Measurements from ENCODE around the gene LAMA3.

The LAMA3 gene

DNA sequence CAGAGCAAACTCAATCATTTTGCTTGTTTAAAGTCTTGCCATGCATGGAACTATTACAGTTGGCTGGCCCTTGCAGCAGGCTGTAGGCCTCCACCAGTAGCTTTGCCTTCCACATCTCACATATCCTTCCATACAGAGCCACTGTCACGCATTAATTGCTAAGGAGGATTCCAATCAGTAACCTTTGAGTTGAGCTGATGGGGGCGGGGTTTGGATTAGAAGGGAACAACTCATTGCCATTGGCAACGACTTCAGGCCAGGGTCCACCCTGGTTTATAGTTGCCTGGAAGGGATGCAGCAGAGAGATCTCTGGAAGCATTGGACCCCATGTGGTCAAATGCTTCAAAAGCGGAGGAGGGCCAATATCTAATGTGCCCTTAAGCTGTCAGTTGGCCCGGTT lies 262.0 kb downstream of the LAMA3 start:
- DNase-seq = no peak

DNA sequence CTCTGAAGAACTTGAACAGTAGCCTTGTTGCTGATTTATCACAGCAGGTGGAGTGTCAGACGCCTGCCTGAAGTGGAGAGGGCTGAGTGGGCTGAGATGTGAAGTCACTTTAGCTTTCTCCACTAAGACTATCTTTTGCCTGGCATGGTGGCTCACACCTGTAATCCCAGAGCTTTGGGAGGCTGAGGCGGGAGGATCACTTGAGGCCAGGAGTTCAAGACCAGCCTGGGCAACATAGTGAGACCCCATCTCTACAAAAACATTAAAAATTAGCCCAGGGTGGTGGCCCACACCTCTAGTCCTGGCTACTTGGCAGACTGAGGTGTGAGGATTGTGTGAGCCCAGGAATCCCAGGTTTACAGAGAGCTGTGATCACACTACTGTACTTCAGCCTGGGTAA lies 264.7 kb downstream of the LAMA3 start:
- no peak for DNase-seq

DNA sequence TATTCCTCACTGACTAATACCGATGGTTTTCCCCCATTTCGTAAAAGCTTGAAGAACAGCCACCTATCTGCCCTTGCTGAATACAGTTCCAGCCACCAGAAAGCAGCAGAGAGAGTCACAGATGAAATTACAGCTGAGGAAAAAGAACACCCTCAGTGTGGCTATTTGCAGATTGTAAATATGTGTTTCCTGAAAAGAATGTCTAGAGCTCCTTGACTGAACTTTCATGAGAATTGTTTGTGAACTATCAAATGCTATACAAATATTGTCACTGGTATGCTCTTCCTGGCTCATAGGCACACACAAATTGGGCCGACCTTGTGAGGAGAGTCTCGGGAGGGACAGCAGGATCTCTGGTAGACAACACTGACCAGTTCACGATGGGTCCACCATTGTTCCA lies 267.2 kb downstream of the LAMA3 start:
- DNase-seq = no peak

DNA sequence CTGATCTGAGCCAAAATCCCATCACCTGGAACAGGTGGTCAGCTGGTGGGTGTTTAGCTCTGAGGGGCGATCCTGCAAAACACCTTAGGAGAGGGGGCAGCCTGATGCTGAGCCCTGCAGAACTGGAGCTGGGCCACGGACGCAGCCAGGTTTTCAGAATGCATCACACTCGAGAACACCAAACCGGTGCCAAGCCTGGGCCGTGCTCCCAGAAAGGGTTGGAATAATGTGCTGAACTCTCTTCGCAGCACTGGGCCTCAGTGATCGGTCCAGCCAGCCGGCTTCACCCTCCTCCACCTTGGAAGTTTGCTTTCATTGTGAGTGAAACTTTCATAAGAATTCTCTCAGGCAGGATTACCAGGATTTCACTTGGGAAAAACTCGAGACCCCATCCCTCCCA lies 268.8 kb downstream of the LAMA3 start:
- no peak for DNase-seq

DNA sequence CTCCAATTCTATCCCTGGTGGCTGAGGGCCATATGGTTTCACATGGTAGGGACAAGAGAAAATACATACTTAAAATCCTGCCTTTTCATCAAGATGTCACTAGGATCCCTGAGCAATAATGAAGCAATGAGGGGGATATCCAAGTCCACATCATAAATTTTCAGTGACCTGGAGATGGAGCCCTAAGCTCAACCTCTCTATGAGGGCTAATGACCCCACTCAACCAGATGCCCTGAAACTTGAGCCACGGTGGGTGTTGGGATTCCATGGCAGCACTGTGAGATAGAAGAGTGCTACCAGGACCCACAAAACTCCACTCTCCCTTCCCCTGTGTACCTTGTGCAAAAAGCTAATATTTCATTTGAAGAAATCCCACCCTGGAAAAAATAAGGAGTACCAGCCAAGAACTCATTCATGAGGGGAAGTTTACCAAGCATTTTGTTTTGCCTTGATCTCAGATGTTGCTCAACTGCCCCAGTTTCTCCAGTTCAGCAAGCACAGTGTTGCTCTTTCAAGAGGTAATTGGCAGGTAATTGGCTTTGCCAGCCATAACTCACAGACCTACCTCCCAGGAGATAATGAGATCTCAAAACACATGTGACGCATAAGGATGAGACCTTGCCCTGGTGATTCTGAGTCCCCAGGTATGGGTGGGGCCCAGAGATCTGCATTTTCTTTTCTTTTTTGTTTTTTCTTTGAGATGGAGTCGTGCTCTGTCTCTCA lies 274.4 kb downstream of the LAMA3 start:
- DNase-seq = no peak

DNA sequence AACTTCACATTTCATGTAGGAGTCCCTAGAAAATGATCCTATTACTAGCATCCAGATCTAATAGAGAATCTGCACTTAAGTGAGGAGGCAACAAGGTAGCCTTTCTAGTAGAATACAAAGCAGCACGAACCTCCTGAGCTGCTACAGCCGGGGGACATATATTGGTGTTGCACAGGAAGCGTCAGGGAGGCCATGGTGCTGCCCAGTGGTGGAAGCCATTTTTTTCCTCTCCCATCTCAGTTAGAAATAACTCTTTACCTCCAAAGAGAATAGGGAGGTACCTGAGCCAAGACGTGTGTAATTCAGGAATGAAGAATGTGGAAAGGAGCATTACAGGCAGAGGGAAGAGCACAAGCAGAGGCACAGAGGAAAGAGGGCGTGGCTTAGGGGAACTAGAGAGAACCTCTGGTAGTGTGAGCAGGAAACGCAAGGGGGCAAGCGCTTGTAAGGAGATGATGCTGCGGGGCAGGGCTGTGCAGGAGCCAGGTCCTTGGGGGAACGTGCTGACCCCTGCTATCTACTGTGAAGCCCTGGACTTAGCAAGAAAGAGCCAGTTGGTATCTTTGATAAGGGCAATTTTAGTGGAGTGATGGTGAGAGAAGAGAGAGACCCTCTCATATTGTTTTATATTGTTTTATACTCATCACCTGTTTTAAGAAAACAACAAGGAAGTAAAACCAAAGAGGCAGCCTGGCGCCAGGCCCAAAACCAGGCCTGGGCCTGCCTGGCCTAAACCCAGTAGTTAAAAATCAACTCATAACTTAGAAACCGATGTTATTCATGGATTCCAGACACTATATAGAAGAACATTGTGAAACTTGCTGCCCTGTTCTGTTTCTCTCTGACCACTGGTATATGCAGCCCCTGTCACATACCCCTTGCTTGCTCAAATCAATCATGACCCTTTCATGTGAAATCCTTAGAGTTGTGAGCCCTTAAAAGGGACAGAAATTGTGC lies 275.3 kb downstream of the LAMA3 start:
- DNase-seq = peak; percentile 41

DNA sequence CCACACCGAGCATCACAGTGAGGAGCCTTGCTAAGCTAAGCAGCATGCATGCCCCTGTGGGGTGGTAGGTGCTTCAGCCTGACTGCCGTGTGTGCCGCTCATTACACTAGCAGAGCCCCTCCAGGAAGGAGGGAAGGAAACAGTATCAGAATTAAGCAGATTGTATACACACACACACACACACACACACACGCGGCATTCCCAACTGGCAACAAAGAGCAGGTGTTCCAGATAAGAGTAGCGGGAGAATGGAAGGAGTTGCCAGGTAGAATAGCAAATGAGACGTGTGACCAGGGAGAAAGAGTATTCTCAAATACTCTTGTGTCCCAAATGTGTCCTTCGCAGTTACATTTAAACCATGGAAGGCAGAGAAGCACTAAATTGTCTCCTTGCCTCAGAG lies 277.7 kb downstream of the LAMA3 start:
- no peak for DNase-seq

DNA sequence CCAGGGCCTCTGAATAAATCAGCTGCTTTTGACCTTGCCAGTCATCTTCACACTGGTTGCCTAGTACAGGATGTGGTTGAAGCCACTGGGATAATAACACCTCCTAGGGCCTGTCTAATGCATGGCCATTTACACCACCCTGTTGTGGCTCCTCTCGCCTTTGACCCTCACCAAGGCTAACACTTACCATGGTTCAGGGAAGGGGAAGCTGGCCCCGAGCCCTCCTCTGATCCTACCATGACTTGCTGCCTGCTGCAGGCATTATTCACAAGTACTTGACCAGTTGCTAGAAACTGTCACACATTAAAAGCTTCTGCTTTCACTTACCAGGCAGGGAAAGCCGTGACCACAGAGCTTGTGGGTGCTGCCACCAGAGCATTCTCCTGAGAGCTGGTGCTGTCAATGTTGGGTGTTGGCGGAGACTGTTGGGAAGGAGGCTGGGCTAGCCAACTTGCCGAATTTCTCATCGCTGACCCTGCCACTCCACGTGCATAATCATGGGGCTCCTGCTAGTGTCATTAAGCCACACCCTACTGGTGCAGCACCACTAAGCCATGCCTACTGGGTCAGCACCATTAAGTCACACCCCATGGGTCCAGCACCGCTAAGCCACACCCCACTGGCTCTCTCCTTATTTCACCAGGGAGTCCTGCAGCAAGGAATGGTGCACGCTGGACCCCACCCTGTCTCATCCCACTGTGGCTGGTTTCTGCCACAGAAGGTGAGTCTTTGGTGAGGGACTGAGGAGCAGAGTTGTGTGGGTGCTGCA lies 278.3 kb downstream of the LAMA3 start:
- DNase-seq = no peak

DNA sequence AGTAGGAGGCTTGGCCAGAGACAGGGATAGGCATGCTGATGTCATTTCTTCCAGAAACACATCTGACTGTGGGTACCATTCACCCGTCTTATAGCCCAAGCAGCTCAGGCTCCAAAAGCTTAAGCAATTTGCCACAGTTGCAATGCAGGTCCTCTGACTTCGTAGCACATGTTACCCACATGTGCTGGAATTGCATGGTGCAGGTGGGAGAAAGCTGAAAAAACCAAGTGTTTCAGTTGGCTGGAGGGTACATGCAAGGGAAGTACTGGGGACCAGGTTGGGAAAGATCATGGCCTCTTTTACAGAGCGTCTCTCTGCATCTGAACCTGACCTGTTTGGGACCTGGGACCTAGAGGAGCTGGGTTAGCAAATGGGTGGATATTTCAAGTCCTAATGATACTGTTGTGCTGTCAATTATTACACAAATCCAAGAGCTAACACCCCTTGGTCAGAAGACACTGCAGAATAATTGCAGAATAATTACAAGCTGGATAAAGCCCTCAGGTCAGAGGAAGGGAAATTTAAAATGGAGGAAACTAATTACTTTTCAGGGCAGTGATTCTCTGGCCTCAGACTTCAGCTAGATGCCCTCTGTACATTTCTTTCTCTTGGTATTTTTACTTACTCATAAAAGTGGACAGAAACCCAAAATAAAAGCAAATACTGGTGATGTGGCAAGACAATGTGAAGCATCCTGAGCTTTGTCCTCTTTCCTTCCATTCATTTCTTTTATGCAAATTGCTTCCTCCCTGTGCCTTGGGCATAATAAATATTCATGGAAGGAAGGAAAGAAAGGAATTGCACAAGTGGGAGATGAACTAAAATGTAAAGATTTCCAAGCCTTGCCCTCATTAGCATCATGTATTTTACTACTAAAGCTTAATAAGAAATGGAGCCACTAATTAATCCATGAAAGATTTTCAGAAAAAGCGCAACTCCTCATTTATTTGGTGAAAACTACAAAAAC lies 279.7 kb downstream of the LAMA3 start:
- DNase-seq = no peak

DNA sequence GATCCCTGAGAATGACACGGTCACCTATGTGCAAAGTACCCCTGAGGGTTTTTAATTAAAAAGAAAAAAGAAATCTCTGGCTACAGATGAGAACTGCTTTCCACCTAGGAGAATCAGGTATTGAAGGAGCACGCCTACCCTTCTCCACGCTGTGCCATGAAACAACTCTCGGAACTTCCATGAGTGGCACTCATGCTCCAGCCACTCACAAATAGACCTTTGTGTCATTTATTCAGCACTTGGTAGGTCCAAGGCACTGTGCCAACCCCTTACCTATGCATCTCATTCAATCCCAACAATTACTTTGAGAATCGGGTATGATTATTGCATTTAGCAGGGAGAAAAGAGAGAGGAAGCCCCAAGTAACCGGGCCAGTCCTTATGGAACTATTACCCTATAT lies 280.4 kb downstream of the LAMA3 start:
- no peak for DNase-seq

DNA sequence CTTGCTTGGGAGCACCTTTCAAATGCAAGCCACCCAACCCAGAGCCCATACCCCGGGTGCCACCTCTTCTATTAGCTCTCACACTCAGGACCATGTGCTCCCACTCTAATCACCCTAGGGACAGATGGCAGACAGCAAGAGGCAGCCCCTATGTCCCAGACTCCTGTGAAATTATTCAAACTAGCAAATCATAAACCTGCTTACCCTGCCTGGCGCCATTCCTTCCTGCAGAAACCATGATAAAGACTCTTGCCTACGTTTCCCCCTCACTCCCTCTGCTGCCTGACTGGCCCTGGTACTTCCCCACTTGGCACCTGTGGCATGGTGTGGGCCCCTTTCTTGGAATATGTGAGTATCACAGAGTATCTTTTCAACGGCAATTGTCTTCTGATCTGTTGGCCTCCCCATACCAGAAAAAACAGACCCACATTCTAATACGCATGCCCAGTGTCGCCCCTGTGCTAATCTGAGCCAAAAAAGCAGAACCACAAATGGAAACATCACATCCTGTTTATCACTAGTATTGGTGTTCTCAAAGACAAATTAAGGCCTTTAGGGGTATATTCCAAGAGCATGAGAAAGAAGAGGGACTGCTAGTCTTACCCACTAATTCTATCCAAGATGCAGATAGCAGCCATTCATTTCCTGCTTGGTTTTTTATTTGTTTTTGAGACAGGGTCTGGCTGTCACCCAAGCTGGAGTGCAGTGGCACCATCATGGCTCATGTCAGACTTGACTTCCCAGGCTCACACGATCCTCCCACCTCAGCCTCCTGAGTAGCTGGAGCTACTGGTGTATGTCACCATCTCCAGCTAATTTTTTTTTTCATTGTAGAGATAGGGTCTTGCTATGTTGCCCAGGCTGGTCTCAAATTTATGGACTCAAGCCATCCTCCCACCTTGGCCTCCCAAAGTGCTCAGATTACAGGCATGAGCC lies 281.2 kb downstream of the LAMA3 start:
- DNase-seq = peak; percentile 21

DNA sequence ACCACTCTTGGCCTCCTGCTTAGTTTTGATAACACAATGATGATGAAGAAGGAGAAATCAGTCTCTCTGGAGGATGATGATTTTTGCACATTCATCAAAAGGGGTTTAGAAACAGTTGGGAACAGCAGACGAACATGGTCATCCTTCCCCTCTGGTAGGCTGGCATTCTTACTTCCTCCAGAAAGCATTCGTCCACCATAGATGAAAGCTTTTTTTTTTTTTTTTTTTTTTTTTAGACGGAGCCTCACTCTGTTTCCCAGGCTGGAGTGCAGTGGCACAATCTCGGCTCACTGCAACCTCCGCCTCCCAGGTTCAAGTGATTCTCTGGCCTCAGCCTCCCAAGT lies 281.8 kb downstream of the LAMA3 start:
- DNase-seq = no peak

DNA sequence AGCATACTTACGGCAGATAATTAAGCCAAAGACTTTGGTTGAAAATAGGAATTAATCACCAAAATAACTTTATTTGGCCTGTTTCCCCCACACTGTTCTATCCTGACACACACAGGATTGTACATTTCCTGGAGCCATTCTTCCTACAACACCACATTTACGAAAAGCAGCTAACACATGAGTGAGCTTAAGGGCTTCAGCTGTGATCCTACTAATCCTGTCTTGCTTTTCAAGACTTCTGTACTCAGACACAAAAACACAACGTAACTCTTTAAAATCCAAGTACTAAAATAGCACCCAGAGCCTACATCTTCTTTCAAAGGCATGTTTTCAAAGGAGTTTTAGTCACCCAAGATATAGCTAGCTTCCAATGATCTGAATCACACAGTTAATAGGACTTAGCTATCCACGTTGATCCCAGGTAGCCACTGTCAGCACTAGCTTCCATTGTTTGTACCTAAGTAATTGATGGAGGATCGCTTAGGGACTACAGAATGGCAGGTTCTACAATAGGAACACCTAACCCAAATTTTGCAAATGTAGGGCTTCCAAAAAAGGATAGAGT lies 282.5 kb downstream of the LAMA3 start:
- no peak for DNase-seq

DNA sequence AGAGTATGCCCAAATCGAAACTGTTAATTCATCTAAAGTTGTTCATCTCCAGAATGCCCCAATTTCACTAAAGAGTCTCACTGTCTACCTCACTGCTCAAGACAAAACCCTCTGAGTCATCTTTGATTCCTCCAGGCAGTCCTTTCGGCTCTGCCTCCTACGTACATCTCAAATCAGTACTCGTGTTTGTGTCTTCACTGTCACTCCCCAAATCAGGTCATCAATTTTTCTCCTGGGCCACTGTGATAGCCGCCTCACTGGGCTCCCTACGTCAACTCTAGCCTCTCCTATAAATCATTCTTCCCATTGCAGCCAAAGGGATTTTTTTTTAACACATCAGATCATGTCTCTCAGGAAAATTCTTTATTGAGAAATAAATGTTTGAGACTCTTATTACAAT lies 283.2 kb downstream of the LAMA3 start:
- no peak for DNase-seq

DNA sequence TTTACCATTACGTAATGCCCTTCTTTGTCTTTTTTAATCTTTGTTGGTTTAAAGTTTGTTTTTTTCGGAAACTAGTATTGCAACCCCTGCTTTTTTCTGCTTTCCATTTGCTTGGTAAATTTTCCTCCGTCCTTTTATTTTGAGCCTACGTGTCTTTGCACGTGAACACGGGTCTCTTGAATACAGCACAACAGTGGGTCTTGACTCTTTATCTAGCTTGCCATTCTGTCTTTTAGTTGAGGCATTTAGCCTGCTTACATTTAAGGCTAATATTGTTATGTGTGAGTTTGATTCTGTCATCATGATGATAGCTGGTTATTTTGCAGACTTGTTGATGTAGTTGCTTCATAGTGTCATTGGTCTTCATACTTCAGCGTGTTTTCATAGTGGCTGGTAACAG lies 287.9 kb downstream of the LAMA3 start:
- DNase-seq = no peak

DNA sequence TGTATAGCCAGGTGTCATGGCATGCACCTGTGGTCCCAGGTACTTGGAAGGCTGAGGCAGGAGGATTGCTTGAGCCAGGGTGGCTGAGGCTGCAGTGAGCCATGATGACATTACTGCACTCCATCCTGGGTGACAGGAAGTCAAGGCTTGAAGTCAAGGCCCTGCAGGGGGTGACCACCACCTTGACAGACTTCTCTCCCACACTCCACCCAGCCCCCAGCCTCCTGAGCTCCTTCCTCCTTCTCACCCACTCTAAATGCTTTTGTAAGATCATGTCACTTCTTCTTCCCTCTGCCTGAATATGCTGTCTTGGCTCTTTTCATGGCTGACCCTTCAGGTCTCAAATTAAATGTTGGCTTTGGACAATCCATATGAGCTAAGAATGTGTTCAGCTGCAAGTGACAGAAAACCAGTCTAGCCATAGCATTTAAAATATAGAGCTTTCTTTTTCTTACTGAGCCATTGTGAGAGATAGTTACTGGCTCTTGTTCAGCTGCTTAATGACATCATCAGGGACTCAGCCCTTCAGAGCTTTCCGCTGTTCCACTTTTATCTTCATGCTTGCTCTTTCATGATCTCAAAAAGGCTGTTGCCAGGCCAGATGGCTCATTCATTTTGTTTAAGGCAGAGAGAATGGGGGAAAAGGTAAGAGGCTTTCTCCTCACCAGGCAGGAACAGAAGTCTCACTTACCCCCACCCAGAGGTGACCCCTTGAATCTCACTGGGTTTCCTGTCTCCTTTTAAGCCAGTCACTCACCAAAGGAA lies 288.6 kb downstream of the LAMA3 start:
- DNase-seq = no peak

DNA sequence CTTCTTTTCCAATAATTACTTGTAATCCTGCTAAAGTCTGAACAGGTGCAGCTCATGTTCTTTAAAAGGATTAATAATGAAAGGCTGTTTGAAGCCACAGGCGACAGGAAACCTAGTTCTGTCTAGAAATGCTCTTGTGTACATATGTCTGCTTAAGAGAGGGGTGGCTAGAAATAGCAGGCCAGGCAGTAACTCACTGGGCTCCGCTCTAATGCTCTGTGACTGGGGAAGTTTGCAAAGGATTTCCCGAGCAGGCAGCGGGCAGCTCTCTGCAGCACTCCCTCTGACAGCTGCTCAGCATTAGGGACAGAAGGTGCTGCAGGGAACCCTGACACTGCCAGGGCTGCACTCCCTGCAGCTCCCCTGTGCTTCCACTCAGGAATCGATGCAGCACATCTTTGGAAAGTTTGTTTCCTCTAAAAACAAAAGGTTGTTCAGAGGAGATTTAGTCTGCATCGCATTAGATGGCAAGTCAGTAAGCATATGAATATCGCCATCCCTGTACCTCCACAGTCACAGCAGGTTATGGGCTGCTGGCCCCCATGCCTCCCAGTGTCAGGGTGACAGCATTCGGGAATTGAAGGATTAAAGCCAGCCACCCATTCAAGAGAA lies 292.2 kb downstream of the LAMA3 start:
- no peak for DNase-seq

DNA sequence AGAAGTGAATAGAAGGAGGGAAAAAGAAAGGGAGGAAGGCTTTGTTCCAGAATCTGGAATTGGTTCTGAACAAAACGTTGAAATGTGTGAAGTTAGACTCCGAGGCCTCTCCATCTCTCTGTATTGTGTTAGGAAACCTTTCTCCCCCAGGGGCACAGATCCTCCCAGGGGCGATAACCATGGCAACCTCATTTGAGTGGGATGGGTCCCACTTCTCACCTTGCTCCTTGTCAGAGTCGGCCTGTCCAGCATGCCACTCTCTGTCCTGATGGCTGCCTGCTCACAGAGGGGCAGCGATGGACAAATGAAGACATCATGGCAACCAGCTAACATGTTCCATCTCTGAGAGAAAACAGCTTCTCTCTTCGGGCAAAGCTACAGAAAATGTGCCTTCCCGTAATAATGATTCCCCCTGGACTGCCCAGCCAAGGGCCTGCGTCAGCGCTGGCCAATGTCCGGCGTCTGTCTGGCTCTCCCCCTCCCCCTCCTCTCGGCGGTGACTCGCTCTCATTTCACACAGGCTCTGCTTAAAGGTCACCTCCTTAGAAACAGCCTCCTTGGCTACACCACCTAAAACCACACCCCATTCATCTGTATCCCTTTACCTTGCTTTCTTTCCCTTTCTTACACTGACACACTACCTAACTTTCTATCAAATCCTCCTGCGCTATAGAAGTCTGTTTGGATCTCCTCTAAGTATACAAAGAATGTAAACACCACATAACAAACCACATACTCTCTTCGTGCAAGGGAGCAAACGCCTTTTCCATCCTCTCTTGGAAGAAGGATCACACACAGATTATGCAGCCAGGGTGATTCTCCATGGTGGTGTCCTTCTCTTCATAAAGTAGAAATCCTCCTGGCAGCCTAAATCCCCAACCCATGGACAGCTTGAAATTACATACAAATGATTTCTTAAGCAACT lies 293.2 kb downstream of the LAMA3 start:
- no peak for DNase-seq

All from stimulated activated CD4-positive, alpha-beta T cell treated with anti-CD3 and anti-CD28 coated beads, Interleukin-4, amount 100 ng/mL, for 1 hour (primary cell).